ENCODE results near the gene TBX18. TPM values are rescaled to one million over a fixed set of nuclear protein-coding genes. Genes with fewer than 3 reads are reported as not detected.

TBX18 gene
- total and polyA plus RNA-seq, 4 donors, result 0.10 to 0.59 (median 0.19) TPM; not detected in 1

DNA sequence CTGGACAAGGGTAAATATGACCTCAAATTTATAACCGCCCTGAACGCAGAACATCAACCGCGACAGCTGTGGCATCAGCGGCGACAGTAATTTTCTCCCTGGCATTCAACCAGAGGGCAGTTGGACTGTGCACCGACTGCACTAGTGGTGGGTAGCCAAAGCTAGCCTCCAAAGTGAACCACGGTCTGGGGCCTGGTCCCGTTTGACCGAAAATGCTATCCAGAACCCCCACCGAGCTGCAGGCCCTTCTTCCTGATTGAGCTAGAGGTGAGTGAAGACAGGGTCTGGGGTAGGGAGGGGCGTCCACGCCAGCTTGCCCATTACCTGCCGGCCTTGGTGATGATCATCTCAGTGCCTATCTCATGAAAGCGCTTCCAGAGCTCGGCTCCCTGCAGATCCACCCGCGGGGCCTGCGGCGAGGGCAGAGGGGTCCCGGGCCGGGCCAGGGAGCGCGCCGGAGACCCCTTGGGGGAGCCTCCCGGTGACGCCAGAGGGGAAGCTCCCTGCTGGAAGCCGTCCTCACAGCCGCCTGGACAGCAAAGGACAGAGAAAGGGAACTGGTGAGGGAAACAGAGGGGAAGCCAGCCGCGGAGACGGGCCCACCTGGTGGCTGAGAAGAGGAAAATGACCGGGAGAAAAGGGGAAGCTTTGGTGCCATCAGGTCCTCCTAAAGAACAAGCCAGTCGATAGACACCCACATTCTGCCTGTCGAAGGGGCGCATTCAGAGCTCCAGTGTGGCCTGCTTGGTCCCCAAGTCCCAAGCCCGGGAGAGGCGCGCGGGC, 2.0 kb downstream of the TBX18 start (continued):
- no peak for TF ChIP-seq RAD21 (IDR thresholded peaks at IDR 0.05)
- TF ChIP-seq SP1 (IDR thresholded peaks at IDR 0.05), result no peak

DNA sequence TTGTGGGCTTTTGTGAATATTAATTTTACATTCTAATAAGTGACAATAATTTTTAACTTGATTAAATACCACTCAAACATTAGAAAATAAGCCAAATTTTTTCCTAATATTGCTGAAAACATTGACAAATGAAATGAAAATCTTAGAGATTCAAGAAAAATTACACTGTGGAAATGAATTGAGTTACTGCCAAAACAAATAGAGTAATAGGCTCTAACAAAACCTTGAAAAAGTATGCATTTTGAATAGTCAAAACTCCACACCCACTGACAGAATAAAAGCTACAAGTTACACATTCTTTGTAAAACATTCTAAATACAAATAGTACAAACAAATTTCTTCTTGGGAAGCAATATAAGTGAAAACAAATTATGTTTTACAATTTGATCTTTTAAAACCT, 5.9 kb downstream of the TBX18 start:
- Histone ChIP-seq H3K9me3 (ENCODE audit: control insufficient read depth in 4 of 4, low read length in 3 of 4) (peaks cover 0 to 3% (median 0%) of the 10 kb centered on the region in 4 donors), H3K9ac (ENCODE audit: low read depth in 1 of 2, low read length in 2 of 2) (no peak overlapping the region), H3K36me3 (ENCODE audit: control insufficient read depth in 4 of 4, insufficient read depth in 3 of 4, low read depth in 1 of 4, low read length in 3 of 4) (no peaks in the 10 kb centered on the region), H3K4me1 (ENCODE audit: control insufficient read depth in 4 of 4, insufficient read depth in 4 of 4, low read length in 3 of 4) (peaks cover 3 to 10% (median 6%) of the 10 kb centered on the region in 4 donors), H3K4me3 (ENCODE audit: low read depth in 1 of 3, low read length in 3 of 3) (no peak overlapping the region), H3K27me3 (ENCODE audit: control insufficient read depth in 4 of 4, insufficient read depth in 4 of 4, low read length in 3 of 4) (peaks cover 0 to 26% (median 12%) of the 10 kb centered on the region in 4 donors), H3K27ac (ENCODE audit: low read depth in 1 of 2, low read length in 2 of 2) (no peak overlapping the region)
- no peak for DNase-seq (ENCODE audit: low spot score)
- TF ChIP-seq GABPA (IDR thresholded peaks at IDR 0.05 in 1 of 2, conservative IDR thresholded peaks at IDR 0.05 in 1 of 2) (no peak), RXRA (IDR thresholded peaks at IDR 0.05) (no peak), RAD21 (IDR thresholded peaks at IDR 0.05) (no peak), JUND (IDR thresholded peaks at IDR 0.05) (no peak), NR2F2 (IDR thresholded peaks at IDR 0.05) (no peak), TAF1 (conservative IDR thresholded peaks at IDR 0.05) (no peak), YY1 (IDR thresholded peaks at IDR 0.05) (no peak), FOXA1 (IDR thresholded peaks at IDR 0.05) (no peak)
- TF ChIP-seq, protein P1, sequence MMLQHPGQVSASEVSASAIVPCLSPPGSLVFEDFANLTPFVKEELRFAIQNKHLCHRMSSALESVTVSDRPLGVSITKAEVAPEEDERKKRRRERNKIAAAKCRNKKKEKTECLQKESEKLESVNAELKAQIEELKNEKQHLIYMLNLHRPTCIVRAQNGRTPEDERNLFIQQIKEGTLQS (IDR thresholded peaks at IDR 0.05), result no peak
- TF ChIP-seq, protein P2, sequence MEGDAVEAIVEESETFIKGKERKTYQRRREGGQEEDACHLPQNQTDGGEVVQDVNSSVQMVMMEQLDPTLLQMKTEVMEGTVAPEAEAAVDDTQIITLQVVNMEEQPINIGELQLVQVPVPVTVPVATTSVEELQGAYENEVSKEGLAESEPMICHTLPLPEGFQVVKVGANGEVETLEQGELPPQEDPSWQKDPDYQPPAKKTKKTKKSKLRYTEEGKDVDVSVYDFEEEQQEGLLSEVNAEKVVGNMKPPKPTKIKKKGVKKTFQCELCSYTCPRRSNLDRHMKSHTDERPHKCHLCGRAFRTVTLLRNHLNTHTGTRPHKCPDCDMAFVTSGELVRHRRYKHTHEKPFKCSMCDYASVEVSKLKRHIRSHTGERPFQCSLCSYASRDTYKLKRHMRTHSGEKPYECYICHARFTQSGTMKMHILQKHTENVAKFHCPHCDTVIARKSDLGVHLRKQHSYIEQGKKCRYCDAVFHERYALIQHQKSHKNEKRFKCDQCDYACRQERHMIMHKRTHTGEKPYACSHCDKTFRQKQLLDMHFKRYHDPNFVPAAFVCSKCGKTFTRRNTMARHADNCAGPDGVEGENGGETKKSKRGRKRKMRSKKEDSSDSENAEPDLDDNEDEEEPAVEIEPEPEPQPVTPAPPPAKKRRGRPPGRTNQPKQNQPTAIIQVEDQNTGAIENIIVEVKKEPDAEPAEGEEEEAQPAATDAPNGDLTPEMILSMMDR (IDR thresholded peaks at IDR 0.05; ENCODE audit: low read depth, low read length, missing input control), result no peak
- TF ChIP-seq, protein P3, sequence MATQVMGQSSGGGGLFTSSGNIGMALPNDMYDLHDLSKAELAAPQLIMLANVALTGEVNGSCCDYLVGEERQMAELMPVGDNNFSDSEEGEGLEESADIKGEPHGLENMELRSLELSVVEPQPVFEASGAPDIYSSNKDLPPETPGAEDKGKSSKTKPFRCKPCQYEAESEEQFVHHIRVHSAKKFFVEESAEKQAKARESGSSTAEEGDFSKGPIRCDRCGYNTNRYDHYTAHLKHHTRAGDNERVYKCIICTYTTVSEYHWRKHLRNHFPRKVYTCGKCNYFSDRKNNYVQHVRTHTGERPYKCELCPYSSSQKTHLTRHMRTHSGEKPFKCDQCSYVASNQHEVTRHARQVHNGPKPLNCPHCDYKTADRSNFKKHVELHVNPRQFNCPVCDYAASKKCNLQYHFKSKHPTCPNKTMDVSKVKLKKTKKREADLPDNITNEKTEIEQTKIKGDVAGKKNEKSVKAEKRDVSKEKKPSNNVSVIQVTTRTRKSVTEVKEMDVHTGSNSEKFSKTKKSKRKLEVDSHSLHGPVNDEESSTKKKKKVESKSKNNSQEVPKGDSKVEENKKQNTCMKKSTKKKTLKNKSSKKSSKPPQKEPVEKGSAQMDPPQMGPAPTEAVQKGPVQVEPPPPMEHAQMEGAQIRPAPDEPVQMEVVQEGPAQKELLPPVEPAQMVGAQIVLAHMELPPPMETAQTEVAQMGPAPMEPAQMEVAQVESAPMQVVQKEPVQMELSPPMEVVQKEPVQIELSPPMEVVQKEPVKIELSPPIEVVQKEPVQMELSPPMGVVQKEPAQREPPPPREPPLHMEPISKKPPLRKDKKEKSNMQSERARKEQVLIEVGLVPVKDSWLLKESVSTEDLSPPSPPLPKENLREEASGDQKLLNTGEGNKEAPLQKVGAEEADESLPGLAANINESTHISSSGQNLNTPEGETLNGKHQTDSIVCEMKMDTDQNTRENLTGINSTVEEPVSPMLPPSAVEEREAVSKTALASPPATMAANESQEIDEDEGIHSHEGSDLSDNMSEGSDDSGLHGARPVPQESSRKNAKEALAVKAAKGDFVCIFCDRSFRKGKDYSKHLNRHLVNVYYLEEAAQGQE (IDR thresholded peaks at IDR 0.05), result no peak

DNA sequence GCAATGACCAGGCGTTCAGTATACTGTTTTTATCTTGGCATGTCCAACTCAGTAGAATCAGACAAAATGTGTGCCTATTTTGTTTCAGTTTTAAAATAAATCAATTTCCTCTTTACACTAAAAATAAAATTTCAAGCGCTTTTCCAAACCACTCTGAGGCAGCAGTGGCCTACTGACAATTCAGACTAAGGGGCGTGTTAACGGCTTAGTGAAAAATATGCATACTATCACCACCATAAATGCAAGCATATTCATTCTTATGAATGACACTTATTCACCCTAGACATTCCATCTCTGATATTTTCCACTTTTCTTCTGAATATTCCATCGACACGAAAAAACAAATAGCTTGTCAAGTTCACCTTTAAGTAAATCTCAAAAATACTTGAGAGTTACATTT, 7.5 kb downstream of the TBX18 start:
- Histone ChIP-seq H3K36me3 (ENCODE audit: control insufficient read depth in 4 of 4, insufficient read depth in 3 of 4, low read depth in 1 of 4, low read length in 3 of 4) (no peaks in the 10 kb centered on the region), H3K4me1 (ENCODE audit: control insufficient read depth in 4 of 4, insufficient read depth in 4 of 4, low read length in 3 of 4) (no peaks in the 10 kb centered on the region), H3K4me3 (ENCODE audit: low read depth in 1 of 3, low read length in 3 of 3) (no peak overlapping the region), H3K9ac (ENCODE audit: low read depth in 1 of 2, low read length in 2 of 2) (no peak overlapping the region), H3K27ac (ENCODE audit: low read depth in 1 of 2, low read length in 2 of 2) (no peak overlapping the region), H3K9me3 (ENCODE audit: control insufficient read depth in 4 of 4, low read length in 3 of 4) (no peaks in the 10 kb centered on the region), H3K27me3 (ENCODE audit: control insufficient read depth in 4 of 4, insufficient read depth in 4 of 4, low read length in 3 of 4) (peaks cover 0 to 23% (median 9%) of the 10 kb centered on the region in 4 donors)
- no peak for DNase-seq (ENCODE audit: low spot score)
- 84% methylated on average over 6 of the region's 6 CpGs for WGBS
- TF ChIP-seq EGR1 (IDR thresholded peaks at IDR 0.05; ENCODE audit: low read depth in 2 of 2) (no peak), RXRA (IDR thresholded peaks at IDR 0.05) (no peak), TAF1 (conservative IDR thresholded peaks at IDR 0.05) (no peak), GABPA (IDR thresholded peaks at IDR 0.05 in 1 of 2, conservative IDR thresholded peaks at IDR 0.05 in 1 of 2) (no peak)
- TF ChIP-seq, protein P2 (IDR thresholded peaks at IDR 0.05; ENCODE audit: low read depth, low read length, missing input control), result no peak
